HEK293 (cell line): ENCODE measurements around the gene RPS6KB2.

ENCODE experiments used
- CTCF ChIA-PET: fragments of 350-600 bp; formaldehyde crosslinking; extraction: SDS; loops from one replicate; lab custom pipeline; 2021; ENCODE audit warnings: antibody characterized with exemption; lab: Yijun Ruan, JAX
- POLR2A ChIA-PET: fragments of 300-600 bp; formaldehyde crosslinking; extraction: SDS; loops from one replicate; lab custom pipeline; 2020; ENCODE audit warnings: antibody characterized with exemption, inconsistent platforms; lab: Yijun Ruan, JAX
- H3K27ac ChIP-seq: fragments of 200-500 bp; sonication (Bioruptor generic); 2 replicates; pipeline ENCODE4 v1.5.1; 2014; ENCODE audit warnings: low read depth, low read length, control low read depth, inconsistent platforms; ENCODE audit errors: extremely low read depth
- H3K36me3 ChIP-seq, 2 experiments: fragments of 200-500 bp in 1 of 2; sonication (Bioruptor generic) in 1 of 2; 1 replicate in 1 of 2; 2 replicates in 1 of 2; pipeline ENCODE4 v1.5.1; 2014 to 2017; ENCODE audit warnings: inconsistent platforms in 2 of 2, low read length in 2 of 2; ENCODE audit not compliant: control insufficient read depth in 2 of 2, insufficient read depth in 1 of 2
- H3K4me1 ChIP-seq: fragments of 200-500 bp; sonication (Bioruptor generic); 2 replicates; pipeline ENCODE4 v1.5.1; 2014; ENCODE audit warnings: mild to moderate bottlenecking, low read length, inconsistent platforms; ENCODE audit not compliant: control insufficient read depth, insufficient read depth
- H3K4me3 ChIP-seq: 2 replicates; pipeline ENCODE4 v1.5.1; 2011; ENCODE audit warnings: low read depth, mild to moderate bottlenecking, control low read depth, low read length, moderate library complexity
- H3K9me3 ChIP-seq: fragments of 200-500 bp; sonication (Bioruptor generic); 2 replicates; pipeline ENCODE4 v1.5.1; 2014; ENCODE audit warnings: low read depth, low read length, inconsistent platforms; ENCODE audit not compliant: control insufficient read depth, insufficient read depth
- FEZF1 ChIP-seq: fragments of 450-650 bp; formaldehyde crosslinking; IDR thresholded peaks from 2 replicates; pipeline ENCODE4 v1.5.1; 2016; ENCODE audit warnings: missing biosample characterization, missing genetic modification characterization
- GLIS2 ChIP-seq: fragments of 450-650 bp; formaldehyde crosslinking; IDR thresholded peaks from 2 replicates; pipeline ENCODE4 v1.5.1; 2016; ENCODE audit warnings: missing biosample characterization, missing genetic modification characterization
- HOXA7 ChIP-seq: sonication (generic); formaldehyde crosslinking; IDR thresholded peaks from 2 replicates; pipeline ENCODE4 v1.8.1; 2022; ENCODE audit warnings: missing genetic modification reagents, borderline replicate concordance
- KLF8 ChIP-seq: fragments of 450-650 bp; formaldehyde crosslinking; IDR thresholded peaks from 2 replicates; pipeline ENCODE4 v1.5.1; 2016; ENCODE audit warnings: missing biosample characterization, missing genetic modification characterization
- OVOL3 ChIP-seq: fragments of 450-650 bp; formaldehyde crosslinking; IDR thresholded peaks from 2 replicates; pipeline ENCODE4 v1.5.1; 2016; ENCODE audit warnings: missing biosample characterization, missing genetic modification characterization
- SALL2 ChIP-seq: fragments of 450-650 bp; formaldehyde crosslinking; IDR thresholded peaks from 2 replicates; pipeline ENCODE4 v1.5.0; 2017; ENCODE audit warnings: missing biosample characterization, mild to moderate bottlenecking, missing genetic modification characterization, borderline replicate concordance
- WT1 ChIP-seq: fragments of 450-650 bp; formaldehyde crosslinking; IDR thresholded peaks from 2 replicates; pipeline ENCODE4 v1.5.1; 2016; ENCODE audit warnings: missing biosample characterization, missing genetic modification characterization
- ZBTB21 ChIP-seq: fragments of 450-650 bp; formaldehyde crosslinking; IDR thresholded peaks from 2 replicates; pipeline ENCODE4 v1.5.1; 2017; ENCODE audit warnings: missing biosample characterization, missing genetic modification characterization
- ZNF24 ChIP-seq: fragments of 450-650 bp; formaldehyde crosslinking; IDR thresholded peaks from 2 replicates; pipeline ENCODE4 v1.5.1; 2016; ENCODE audit warnings: missing biosample characterization, missing genetic modification characterization
- ZNF621 ChIP-seq: fragments of 450-650 bp; formaldehyde crosslinking; IDR thresholded peaks from 2 replicates; pipeline ENCODE4 v1.5.1; 2017; ENCODE audit warnings: missing biosample characterization, missing genetic modification characterization
- ZNF704 ChIP-seq: fragments of 450-650 bp; formaldehyde crosslinking; IDR thresholded peaks from 2 replicates; pipeline ENCODE4 v1.5.1; 2016; ENCODE audit warnings: missing biosample characterization, missing genetic modification characterization
- ZNF747 ChIP-seq: fragments of 450-650 bp; formaldehyde crosslinking; IDR thresholded peaks from 2 replicates; pipeline ENCODE4 v1.5.1; 2016; ENCODE audit warnings: missing biosample characterization, missing genetic modification characterization
- TF ChIP-seq, protein P1 (sequence below): fragments of 450-650 bp; formaldehyde crosslinking; IDR thresholded peaks from 2 replicates; pipeline ENCODE4 v1.5.1; 2016; ENCODE audit warnings: missing biosample characterization, missing genetic modification characterization, low read depth
- TF ChIP-seq, protein P2 (sequence below): fragments of 450-650 bp; formaldehyde crosslinking; IDR thresholded peaks from 2 replicates; pipeline ENCODE4 v1.5.1; 2017; ENCODE audit warnings: missing biosample characterization, missing genetic modification characterization
- TF ChIP-seq, protein P3 (sequence below): fragments of 450-650 bp; formaldehyde crosslinking; IDR thresholded peaks from 2 replicates; pipeline ENCODE4 v1.5.1; 2017; ENCODE audit warnings: missing biosample characterization, missing genetic modification characterization
- TF ChIP-seq, protein P4 (sequence below): fragments of 450-650 bp; formaldehyde crosslinking; conservative IDR thresholded peaks from 2 replicates; pipeline ENCODE4 v1.5.1; 2016; ENCODE audit warnings: low read depth, missing biosample characterization, missing genetic modification characterization

The RPS6KB2 gene

DNA sequence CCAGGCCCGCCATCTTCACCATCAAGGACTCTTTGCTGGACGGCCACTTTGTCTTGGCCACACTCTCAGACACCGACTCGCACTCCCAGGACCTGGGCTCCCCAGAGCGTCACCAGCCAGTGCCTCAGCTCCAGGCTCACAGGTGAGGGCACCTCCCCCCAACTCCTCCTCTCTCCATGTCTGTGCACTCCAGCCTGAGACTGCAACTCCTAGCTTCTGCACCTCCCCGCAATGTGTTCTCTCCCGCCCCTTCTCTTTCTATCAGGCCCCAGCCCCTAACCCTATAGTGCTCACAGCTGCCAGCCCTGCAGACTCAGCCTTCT, 32.1 kb upstream of the RPS6KB2 start:
- H3K36me3 ChIP-seq: peaks cover 0 to 68% of the 10 kb centered on the region in 2 experiments; a peak in 2 of 3 replicates
- no peak overlapping the region for H3K27ac ChIP-seq
- CTCF ChIA-PET: interaction anchor here (0.5 to 0.8 kb wide), 3 partner anchors 14 to 218 kb away, joined by 3 read pairs; no protein-coding TSS in a partner anchor
- H3K4me3 ChIP-seq: no peak overlapping the region
- POLR2A ChIA-PET: interaction anchor here (0.9 to 1.2 kb wide), 5 partner anchors 11 to 79 kb away, joined by 3 to 5 read pairs (median 5); partner anchors contain the start of gene PTPRCAP
- TF ChIP-seq WT1 (tag by site-specific recombination) (no peak), SALL2 (tag by site-specific recombination) (no peak), KLF8 (no peak), ZBTB21 (no peak), GLIS2 (no peak)
- TF ChIP-seq, protein P1, sequence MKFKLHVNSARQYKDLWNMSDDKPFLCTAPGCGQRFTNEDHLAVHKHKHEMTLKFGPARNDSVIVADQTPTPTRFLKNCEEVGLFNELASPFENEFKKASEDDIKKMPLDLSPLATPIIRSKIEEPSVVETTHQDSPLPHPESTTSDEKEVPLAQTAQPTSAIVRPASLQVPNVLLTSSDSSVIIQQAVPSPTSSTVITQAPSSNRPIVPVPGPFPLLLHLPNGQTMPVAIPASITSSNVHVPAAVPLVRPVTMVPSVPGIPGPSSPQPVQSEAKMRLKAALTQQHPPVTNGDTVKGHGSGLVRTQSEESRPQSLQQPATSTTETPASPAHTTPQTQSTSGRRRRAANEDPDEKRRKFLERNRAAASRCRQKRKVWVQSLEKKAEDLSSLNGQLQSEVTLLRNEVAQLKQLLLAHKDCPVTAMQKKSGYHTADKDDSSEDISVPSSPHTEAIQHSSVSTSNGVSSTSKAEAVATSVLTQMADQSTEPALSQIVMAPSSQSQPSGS (tag by site-specific recombination): no peak
- TF ChIP-seq, protein P2, sequence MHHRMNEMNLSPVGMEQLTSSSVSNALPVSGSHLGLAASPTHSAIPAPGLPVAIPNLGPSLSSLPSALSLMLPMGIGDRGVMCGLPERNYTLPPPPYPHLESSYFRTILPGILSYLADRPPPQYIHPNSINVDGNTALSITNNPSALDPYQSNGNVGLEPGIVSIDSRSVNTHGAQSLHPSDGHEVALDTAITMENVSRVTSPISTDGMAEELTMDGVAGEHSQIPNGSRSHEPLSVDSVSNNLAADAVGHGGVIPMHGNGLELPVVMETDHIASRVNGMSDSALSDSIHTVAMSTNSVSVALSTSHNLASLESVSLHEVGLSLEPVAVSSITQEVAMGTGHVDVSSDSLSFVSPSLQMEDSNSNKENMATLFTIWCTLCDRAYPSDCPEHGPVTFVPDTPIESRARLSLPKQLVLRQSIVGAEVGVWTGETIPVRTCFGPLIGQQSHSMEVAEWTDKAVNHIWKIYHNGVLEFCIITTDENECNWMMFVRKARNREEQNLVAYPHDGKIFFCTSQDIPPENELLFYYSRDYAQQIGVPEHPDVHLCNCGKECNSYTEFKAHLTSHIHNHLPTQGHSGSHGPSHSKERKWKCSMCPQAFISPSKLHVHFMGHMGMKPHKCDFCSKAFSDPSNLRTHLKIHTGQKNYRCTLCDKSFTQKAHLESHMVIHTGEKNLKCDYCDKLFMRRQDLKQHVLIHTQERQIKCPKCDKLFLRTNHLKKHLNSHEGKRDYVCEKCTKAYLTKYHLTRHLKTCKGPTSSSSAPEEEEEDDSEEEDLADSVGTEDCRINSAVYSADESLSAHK (tag by site-specific recombination): no peak
- TF ChIP-seq, protein P3, sequence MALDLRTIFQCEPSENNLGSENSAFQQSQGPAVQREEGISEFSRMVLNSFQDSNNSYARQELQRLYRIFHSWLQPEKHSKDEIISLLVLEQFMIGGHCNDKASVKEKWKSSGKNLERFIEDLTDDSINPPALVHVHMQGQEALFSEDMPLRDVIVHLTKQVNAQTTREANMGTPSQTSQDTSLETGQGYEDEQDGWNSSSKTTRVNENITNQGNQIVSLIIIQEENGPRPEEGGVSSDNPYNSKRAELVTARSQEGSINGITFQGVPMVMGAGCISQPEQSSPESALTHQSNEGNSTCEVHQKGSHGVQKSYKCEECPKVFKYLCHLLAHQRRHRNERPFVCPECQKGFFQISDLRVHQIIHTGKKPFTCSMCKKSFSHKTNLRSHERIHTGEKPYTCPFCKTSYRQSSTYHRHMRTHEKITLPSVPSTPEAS (tag by site-specific recombination): no peak
- no peaks in the 10 kb centered on the region for H3K9me3 ChIP-seq
- 0 out of 2 replicates have a peak, but pooled peaks cover 3% of the 10 kb centered on the region for H3K4me1 ChIP-seq

DNA sequence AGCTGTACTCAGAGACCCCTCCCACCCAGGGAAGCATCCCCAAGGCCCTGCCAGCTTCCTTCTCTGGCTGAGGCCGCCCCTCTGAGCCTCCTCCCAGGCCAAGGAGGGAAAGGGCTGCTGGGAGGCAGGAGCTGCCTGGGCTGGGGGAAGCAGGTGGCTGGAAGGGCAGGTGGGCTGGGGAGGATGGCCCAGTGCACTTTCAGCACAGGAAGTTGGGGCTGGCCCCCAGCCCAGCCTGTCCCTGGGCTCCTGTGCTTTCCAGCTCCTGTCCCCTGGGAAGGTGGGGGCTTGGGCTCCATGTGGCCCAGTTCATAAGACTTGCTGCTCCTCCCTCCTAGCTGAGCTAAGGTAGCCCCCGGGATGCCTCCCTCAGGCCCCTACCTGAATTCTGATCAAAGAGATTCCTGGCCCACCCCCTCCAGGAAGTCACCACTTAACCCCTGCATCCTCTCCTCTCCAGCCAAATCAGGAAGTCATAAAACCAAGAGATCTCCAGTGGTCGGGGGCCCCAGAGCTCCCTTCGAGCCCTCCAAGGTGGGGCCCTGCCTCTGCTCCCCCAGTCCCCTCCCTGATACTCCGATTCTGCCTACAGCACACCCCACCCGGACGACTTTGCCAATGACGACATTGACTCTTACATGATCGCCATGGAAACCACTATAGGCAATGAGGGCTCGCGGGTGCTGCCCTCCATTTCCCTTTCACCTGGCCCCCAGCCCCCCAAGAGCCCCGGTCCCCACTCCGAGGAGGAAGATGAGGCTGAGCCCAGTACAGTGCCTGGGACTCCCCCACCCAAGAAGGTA, 31.5 kb upstream of the RPS6KB2 start:
- ChIA-PET CTCF (interaction anchor here (0.5 to 0.8 kb wide), 3 partner anchors 15 to 217 kb away, joined by 3 read pairs; no protein-coding TSS in a partner anchor), POLR2A (interaction anchor here (0.9 to 1.2 kb wide), 6 partner anchors 11 to 79 kb away, joined by 3 to 5 read pairs (median 4); partner anchors contain the start of gene PTPRCAP)
- Histone ChIP-seq H3K9me3 (no peaks in the 10 kb centered on the region), H3K36me3 (peaks cover 0 to 68% of the 10 kb centered on the region in 2 experiments; a peak in 2 of 3 replicates), H3K27ac (no peak overlapping the region), H3K4me1 (0 out of 2 replicates have a peak, but pooled peaks cover 3% of the 10 kb centered on the region), H3K4me3 (no peak overlapping the region)
- TF ChIP-seq FEZF1 (tag by site-specific recombination) (no peak), ZNF747 (no peak), ZNF704 (no peak), OVOL3 (no peak), ZNF24 (tag by site-specific recombination) (no peak)

DNA sequence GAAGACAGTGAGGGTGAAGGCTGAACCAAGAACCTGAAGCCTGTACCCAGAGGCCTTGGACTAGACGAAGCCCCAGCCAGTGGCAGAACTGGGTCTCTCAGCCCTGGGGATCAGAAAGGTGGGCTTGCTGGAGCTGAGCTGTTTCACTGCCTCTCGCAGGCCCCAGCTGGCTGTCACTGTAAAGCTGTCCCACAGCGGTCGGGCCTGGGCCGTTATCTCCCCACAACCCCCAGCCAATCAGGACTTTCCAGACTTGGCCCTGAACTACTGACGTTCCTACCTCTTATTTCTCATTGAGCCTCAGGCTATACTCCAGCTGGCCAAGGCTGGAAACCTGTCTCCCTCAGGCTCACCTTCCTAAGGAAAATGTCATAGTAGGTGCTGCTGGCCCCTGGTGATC, 30.8 kb upstream of the RPS6KB2 start:
- 0 out of 2 replicates have a peak, but pooled peaks cover 2% of the 10 kb centered on the region for H3K4me1 ChIP-seq
- ChIA-PET POLR2A (interaction anchor here (1.0 kb wide), 1 partner anchor 28 kb away, joined by 3 read pairs; no protein-coding TSS in a partner anchor), CTCF (no interaction called here)
- H3K36me3 ChIP-seq: peaks cover 0 to 68% of the 10 kb centered on the region in 2 experiments; a peak in 2 of 3 replicates
- H3K4me3 ChIP-seq: no peak overlapping the region
- H3K27ac ChIP-seq: no peak overlapping the region
- no peaks in the 10 kb centered on the region for H3K9me3 ChIP-seq
- TF ChIP-seq HOXA7 (CRISPR knock-in tag) (no peak), ZNF621 (tag by site-specific recombination) (no peak)
- TF ChIP-seq, protein P4, sequence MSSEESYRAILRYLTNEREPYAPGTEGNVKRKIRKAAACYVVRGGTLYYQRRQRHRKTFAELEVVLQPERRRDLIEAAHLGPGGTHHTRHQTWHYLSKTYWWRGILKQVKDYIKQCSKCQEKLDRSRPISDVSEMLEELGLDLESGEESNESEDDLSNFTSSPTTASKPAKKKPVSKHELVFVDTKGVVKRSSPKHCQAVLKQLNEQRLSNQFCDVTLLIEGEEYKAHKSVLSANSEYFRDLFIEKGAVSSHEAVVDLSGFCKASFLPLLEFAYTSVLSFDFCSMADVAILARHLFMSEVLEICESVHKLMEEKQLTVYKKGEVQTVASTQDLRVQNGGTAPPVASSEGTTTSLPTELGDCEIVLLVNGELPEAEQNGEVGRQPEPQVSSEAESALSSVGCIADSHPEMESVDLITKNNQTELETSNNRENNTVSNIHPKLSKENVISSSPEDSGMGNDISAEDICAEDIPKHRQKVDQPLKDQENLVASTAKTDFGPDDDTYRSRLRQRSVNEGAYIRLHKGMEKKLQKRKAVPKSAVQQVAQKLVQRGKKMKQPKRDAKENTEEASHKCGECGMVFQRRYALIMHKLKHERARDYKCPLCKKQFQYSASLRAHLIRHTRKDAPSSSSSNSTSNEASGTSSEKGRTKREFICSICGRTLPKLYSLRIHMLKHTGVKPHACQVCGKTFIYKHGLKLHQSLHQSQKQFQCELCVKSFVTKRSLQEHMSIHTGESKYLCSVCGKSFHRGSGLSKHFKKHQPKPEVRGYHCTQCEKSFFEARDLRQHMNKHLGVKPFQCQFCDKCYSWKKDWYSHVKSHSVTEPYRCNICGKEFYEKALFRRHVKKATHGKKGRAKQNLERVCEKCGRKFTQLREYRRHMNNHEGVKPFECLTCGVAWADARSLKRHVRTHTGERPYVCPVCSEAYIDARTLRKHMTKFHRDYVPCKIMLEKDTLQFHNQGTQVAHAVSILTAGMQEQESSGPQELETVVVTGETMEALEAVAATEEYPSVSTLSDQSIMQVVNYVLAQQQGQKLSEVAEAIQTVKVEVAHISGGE: no peak
